ENCODE results near the gene FAM83G.
"Not testable (repeated sequence)": the region's sequence is repeated elsewhere in the genome, so short reads cannot be mapped to it uniquely, and the experiment has no call there.

FAM83G gene

DNA sequence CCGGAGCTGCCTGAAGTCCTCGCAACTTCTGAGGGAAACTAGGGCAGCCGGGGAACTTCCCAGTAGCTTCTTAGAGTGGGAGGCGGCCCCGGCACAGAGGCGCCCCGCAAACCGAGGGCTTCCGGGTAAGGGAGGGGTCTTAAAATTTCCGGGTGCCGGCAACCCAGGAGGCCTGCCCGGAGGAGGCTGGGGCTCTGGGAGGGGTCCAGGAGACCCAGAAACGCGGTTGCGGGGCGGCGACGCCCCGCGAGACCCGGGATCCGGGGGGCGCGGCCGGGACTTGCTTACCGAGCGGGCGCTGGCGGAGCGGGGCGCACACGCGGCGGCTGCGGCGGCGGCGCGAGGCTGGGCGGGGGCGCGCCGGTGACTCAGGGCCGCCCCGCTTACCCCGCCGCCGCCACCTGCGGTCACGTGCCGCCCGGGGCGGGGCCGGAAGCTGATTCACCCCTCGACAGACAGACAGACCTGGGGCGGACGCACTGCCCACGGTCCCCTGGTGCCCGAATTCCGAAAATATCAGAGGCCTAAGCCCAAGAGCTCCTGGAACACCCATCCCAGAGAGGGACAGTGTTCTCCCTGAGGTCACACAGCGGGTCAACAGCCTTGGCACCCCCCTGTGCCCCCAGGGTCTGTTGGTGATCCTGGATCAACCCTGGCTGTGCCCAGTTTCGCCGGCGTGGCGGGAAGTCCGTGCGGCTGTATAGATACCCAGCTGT is at the start of gene FAM83G:
FAM83G (minus strand) TSS at position 344 of the 716 bp plus-strand sequence. CDS start 723 bp downstream, outside the sequence.
- peak; percentile 89 for DNase-seq (ENCODE audit: low read depth, low spot score)

GRCh38 chr17:19048826-19049225 is 44.3 kb upstream of the FAM83G start:
- not testable (repeated sequence) for DNase-seq (ENCODE audit: low read depth, low spot score)

GRCh38 chr17:19047510-19047909 is 42.9 kb upstream of the FAM83G start:
- not testable (repeated sequence) for DNase-seq (ENCODE audit: low read depth, low spot score)

- not testable (repeated sequence) for DNase-seq (ENCODE audit: low read depth, low spot score)
Observed at GRCh38 chr17:19046782-19047375, 42.3 kb upstream of the FAM83G start, which contains the start of gene GRAP. TSS of gene GRAP (minus strand) at chr17:19046957. CDS start at chr17:19046926, 31 bp downstream.

DNA sequence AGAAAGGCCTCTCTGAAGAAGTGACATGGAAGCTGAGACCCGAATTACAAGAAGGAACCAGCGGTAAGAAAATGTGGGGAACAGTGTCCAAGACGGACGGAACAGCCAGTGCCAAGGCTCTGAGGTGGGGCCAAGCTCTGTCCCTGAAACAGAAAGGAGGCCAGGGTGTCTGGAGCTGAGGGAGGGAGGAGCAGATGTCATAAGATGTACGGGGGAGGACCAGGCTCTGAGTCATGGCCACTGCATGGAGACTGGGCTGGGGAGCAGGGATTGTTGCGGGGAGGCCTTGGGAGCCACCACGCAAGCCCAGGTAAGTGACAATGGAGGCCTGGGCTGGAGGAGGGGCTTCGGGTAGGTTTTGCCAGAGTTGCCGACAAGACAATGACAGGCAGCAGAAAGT is 40.1 kb upstream of the FAM83G start:
- not testable (repeated sequence) for DNase-seq (ENCODE audit: low read depth, low spot score)

GRCh38 chr17:19043032-19043431 is 38.5 kb upstream of the FAM83G start:
- not testable (repeated sequence) for DNase-seq (ENCODE audit: low read depth, low spot score)

- not testable (repeated sequence) for DNase-seq (ENCODE audit: low read depth, low spot score)
Observed at GRCh38 chr17:19042369-19042768, 37.8 kb upstream of the FAM83G start.

GRCh38 chr17:19041871-19042270 is 37.3 kb upstream of the FAM83G start:
- DNase-seq (ENCODE audit: low read depth, low spot score): not testable (repeated sequence)

DNA sequence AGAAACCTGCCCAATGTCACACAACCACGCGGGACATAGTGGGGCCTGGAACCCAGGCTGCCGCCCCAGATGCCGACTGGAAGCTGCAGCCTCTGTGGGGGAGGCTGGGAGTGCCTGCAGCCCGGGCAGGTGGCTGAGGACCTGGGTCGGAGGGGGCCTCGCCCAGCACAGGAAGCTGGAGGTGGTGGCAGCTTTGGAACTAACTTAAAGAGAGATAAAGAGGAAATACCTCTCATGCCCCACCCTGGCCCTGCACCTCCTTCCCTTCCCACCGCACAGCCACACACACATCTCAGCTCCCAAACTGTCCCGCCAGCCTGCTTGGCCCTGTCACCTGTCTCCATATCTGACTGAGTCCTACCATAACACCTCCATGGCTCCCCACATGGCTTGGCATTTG is 35.8 kb upstream of the FAM83G start:
- DNase-seq (ENCODE audit: low read depth, low spot score): not testable (repeated sequence)

DNA sequence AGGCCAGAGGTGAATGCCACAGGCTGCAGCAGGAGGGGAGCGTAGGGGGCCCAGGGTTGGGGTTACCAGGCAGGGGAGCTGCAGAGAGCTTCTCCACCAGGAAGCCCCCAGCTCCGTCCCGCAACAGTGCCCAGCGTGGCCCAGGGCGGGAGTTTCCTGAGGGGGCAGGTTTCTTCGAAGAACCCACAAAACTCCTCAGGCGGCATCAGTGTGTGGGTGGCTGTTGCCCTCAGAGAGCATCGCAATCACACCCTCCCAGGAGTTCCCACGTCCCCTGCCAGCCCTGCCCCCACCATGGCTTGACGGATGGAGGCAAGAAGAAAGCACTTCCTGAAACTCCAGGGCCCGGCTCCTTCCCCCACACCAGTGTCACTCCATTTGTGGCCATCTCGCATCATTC is 34.2 kb upstream of the FAM83G start:
- DNase-seq (ENCODE audit: low read depth, low spot score): not testable (repeated sequence)

DNA sequence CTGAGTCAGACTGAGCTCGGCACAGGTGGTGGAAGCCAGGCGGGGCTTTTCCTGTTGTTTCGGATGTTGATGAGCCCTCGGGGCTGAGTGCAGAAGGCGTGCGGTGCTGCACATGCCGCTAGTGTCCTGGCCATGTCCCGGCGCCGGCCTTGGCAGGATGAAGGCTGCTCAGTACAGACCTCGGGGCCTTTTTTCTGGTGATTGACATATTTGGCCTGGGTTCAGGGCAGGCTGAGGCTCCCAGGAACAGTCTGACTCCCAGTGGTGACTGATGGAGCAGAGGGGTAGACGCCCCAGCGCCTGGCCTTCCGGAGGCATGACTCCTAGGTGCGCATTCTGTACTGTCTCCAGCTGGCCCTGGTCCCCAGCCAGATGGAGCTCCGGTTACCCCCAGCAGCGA is 33.4 kb upstream of the FAM83G start:
- DNase-seq (ENCODE audit: low read depth, low spot score): not testable (repeated sequence)

GRCh38 chr17:19037547-19037946 is 33.0 kb upstream of the FAM83G start:
- DNase-seq (ENCODE audit: low read depth, low spot score): not testable (repeated sequence)

- not testable (repeated sequence) for DNase-seq (ENCODE audit: low read depth, low spot score)
Observed at GRCh38 chr17:19036186-19036585, 31.6 kb upstream of the FAM83G start.

DNA sequence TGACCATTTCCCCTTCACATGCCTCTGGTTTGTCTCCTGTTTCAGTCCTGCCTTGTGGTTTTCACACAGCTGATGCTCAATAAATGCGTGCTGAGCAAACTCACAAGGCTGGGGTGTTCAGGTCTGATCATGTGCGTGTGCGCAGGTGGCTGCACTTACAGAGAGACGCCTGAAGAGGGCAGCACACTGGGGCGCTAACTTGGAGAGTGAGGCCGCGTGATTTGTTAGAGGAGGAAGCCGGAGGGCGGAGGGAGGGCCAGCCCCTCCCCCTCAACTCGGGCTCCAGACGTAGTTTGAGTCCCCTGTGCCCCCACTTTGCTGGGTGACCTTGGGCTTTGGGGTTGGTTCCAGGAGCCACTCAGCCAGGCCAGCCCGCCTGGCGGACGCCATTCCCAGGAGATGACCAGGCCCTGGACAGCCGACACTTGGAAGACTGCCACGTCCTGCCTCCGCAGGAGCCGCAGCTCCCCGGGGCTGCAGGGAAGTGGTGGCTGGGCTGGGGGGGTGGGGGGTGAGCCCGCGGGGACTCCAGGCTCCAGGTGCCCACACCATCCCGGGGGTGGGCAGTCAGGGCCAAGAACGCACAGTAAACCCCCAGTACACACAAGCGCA is 27.9 kb upstream of the FAM83G start:
- DNase-seq (ENCODE audit: low read depth, low spot score): not testable (repeated sequence)

- not testable (repeated sequence) for DNase-seq (ENCODE audit: low read depth, low spot score)
Observed at GRCh38 chr17:19031729-19032128, 27.2 kb upstream of the FAM83G start.

- DNase-seq (ENCODE audit: low read depth, low spot score): not testable (repeated sequence)
Observed at GRCh38 chr17:19030771-19031449, 26.3 kb upstream of the FAM83G start.

- DNase-seq (ENCODE audit: low read depth, low spot score): not testable (repeated sequence)
Observed at GRCh38 chr17:19029740-19030139, 25.2 kb upstream of the FAM83G start.

DNA sequence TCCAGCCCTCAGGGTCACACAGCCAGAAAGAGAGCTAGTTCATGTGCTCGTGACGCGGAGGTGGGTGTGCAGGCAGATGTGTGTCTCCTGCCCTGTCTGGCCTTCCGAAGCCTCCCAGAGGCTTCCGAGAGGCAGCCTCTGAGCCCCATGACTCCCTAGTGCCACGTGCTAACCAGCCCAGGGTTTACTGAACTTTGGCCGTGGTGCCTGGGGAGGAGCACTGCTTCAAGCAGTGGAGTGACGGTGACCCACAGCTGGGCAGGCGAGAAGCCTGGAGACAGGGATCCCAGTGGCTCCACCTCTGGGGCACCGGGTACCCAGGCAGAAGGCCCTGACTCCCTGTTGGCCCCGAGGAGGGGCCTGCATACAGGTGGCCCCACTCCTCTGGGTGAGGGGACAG is 24.1 kb upstream of the FAM83G start:
- not testable (repeated sequence) for DNase-seq (ENCODE audit: low read depth, low spot score)

- no peak for DNase-seq (ENCODE audit: low read depth, low spot score)
Observed at GRCh38 chr17:19024101-19025078, 19.8 kb upstream of the FAM83G start.

DNA sequence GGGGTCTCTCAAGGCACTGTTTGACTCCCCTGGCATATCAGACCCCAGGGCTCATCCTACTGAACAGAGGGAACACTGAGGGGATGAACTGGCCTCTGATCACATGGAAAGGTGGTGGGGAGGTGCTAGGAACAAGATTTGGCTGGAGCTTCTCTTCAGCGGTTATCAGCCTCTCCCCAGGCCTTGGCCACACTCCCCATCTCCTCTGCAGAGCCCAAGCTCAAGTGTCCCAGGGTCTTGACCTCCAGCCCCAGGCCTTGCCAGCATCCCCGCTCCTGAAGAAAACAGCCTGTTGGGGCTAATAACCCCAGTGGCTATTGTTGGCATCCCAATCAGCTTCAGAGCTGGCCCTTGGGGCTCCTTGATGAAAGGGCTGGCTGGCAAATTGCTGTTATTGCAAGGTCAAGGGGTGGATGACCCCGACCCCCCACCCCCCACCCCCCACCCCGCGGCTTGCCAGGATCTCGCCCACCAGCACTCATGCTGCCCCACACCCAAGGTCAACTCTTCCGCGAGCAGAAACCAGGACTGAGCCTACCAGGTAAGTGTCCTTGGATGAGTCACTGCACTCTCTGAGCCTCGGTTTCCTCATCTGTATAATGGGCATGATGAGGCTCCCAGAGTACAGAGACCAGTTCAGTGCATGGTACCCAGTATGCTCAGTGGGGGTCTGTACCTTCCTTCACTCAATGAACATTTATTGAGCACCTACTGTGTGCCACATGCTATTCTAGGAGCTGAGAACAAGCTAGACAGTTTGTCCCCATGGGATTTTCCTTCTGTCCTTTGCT is 18.8 kb upstream of the FAM83G start:
- no peak for DNase-seq (ENCODE audit: low read depth, low spot score)
